ENCODE data around the gene HS2ST1.

DNA sequence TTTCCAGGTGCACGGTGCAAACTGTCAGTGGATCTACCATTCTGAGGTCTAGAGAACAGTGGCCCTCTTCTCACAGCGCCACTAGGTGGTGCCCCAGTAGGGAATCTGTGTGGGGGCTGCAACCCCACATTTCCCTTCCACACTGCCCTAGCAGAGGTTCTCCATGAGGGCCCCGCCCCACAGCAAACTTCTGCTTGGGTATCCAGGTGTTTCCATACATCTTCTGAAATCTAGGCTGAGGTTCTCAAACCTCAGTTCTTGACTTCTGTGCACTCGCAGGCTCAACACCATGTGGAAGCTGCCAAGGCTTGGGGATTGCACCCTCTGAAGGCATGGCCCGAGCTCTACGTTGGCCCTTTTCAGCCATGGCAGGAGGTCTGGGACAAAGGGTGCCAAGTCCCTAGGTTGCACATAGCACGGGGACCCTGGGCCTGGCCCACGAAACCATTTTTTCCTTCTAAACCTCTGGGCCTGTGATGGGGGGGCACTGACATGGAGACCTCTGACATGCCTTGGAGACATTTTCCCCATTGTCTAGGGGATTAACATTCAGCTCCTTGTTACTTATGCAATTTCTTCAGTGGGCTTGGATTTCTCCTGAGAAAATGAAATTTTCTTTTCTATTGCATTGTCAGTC is 10.0 kb downstream of the HS2ST1 start:
- TF ChIP-seq, protein P1, sequence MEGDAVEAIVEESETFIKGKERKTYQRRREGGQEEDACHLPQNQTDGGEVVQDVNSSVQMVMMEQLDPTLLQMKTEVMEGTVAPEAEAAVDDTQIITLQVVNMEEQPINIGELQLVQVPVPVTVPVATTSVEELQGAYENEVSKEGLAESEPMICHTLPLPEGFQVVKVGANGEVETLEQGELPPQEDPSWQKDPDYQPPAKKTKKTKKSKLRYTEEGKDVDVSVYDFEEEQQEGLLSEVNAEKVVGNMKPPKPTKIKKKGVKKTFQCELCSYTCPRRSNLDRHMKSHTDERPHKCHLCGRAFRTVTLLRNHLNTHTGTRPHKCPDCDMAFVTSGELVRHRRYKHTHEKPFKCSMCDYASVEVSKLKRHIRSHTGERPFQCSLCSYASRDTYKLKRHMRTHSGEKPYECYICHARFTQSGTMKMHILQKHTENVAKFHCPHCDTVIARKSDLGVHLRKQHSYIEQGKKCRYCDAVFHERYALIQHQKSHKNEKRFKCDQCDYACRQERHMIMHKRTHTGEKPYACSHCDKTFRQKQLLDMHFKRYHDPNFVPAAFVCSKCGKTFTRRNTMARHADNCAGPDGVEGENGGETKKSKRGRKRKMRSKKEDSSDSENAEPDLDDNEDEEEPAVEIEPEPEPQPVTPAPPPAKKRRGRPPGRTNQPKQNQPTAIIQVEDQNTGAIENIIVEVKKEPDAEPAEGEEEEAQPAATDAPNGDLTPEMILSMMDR (IDR thresholded peaks at IDR 0.05): no peak
- no peak for TF ChIP-seq POLR2A (IDR thresholded peaks at IDR 0.05; ENCODE audit: low read length)
- TF ChIP-seq MAZ (IDR thresholded peaks at IDR 0.05; ENCODE audit: borderline replicate concordance, low read depth, low read length): no peak
- TF ChIP-seq, protein P2, sequence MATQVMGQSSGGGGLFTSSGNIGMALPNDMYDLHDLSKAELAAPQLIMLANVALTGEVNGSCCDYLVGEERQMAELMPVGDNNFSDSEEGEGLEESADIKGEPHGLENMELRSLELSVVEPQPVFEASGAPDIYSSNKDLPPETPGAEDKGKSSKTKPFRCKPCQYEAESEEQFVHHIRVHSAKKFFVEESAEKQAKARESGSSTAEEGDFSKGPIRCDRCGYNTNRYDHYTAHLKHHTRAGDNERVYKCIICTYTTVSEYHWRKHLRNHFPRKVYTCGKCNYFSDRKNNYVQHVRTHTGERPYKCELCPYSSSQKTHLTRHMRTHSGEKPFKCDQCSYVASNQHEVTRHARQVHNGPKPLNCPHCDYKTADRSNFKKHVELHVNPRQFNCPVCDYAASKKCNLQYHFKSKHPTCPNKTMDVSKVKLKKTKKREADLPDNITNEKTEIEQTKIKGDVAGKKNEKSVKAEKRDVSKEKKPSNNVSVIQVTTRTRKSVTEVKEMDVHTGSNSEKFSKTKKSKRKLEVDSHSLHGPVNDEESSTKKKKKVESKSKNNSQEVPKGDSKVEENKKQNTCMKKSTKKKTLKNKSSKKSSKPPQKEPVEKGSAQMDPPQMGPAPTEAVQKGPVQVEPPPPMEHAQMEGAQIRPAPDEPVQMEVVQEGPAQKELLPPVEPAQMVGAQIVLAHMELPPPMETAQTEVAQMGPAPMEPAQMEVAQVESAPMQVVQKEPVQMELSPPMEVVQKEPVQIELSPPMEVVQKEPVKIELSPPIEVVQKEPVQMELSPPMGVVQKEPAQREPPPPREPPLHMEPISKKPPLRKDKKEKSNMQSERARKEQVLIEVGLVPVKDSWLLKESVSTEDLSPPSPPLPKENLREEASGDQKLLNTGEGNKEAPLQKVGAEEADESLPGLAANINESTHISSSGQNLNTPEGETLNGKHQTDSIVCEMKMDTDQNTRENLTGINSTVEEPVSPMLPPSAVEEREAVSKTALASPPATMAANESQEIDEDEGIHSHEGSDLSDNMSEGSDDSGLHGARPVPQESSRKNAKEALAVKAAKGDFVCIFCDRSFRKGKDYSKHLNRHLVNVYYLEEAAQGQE (IDR thresholded peaks at IDR 0.05): no peak
- TF ChIP-seq JUN (IDR thresholded peaks at IDR 0.05): no peak
- TF ChIP-seq, protein P3, sequence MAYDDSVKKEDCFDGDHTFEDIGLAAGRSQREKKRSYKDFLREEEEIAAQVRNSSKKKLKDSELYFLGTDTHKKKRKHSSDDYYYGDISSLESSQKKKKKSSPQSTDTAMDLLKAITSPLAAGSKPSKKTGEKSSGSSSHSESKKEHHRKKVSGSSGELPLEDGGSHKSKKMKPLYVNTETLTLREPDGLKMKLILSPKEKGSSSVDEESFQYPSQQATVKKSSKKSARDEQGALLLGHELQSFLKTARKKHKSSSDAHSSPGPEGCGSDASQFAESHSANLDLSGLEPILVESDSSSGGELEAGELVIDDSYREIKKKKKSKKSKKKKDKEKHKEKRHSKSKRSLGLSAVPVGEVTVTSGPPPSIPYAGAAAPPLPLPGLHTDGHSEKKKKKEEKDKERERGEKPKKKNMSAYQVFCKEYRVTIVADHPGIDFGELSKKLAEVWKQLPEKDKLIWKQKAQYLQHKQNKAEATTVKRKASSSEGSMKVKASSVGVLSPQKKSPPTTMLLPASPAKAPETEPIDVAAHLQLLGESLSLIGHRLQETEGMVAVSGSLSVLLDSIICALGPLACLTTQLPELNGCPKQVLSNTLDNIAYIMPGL (CRISPR knock-in tag; IDR thresholded peaks at IDR 0.05; ENCODE audit: borderline replicate concordance): no peak
- TF ChIP-seq HDAC2 (IDR thresholded peaks at IDR 0.05): no peak
- no peak for TF ChIP-seq RFX5 (IDR thresholded peaks at IDR 0.05)
- no peak for TF ChIP-seq KDM1A (IDR thresholded peaks at IDR 0.05; ENCODE audit: low read depth)
- TF ChIP-seq CHD2 (IDR thresholded peaks at IDR 0.05; ENCODE audit: low read length, partially characterized antibody): no peak
- no peak for TF ChIP-seq RARB (CRISPR knock-in tag; IDR thresholded peaks at IDR 0.05)
